HEK293 (cell line): ENCODE results near the gene TAP2.

ENCODE experiments used
- CTCF ChIA-PET: fragments of 350-600 bp; formaldehyde crosslinking; extraction: SDS; loops from one replicate; lab custom pipeline; 2021; ENCODE audit warnings: antibody characterized with exemption; lab: Yijun Ruan, JAX
- POLR2A ChIA-PET: fragments of 300-600 bp; formaldehyde crosslinking; extraction: SDS; loops from one replicate; lab custom pipeline; 2020; ENCODE audit warnings: antibody characterized with exemption, inconsistent platforms; lab: Yijun Ruan, JAX
- H3K27ac ChIP-seq: fragments of 200-500 bp; sonication (Bioruptor generic); 2 replicates; pipeline ENCODE4 v1.5.1; 2014; ENCODE audit warnings: low read depth, low read length, control low read depth, inconsistent platforms; ENCODE audit errors: extremely low read depth
- H3K36me3 ChIP-seq, 2 experiments: fragments of 200-500 bp in 1 of 2; sonication (Bioruptor generic) in 1 of 2; 1 replicate in 1 of 2; 2 replicates in 1 of 2; pipeline ENCODE4 v1.5.1; 2014 to 2017; ENCODE audit warnings: inconsistent platforms in 2 of 2, low read length in 2 of 2; ENCODE audit not compliant: control insufficient read depth in 2 of 2, insufficient read depth in 1 of 2
- H3K4me1 ChIP-seq: fragments of 200-500 bp; sonication (Bioruptor generic); 2 replicates; pipeline ENCODE4 v1.5.1; 2014; ENCODE audit warnings: mild to moderate bottlenecking, low read length, inconsistent platforms; ENCODE audit not compliant: control insufficient read depth, insufficient read depth
- H3K4me3 ChIP-seq: 2 replicates; pipeline ENCODE4 v1.5.1; 2011; ENCODE audit warnings: low read depth, mild to moderate bottlenecking, control low read depth, low read length, moderate library complexity
- H3K9me3 ChIP-seq: fragments of 200-500 bp; sonication (Bioruptor generic); 2 replicates; pipeline ENCODE4 v1.5.1; 2014; ENCODE audit warnings: low read depth, low read length, inconsistent platforms; ENCODE audit not compliant: control insufficient read depth, insufficient read depth
- INSM2 ChIP-seq: fragments of 450-650 bp; formaldehyde crosslinking; IDR thresholded peaks from 2 replicates; pipeline ENCODE4 v1.5.1; 2016; ENCODE audit warnings: missing biosample characterization, missing genetic modification characterization
- KLF9 ChIP-seq: fragments of 450-650 bp; formaldehyde crosslinking; IDR thresholded peaks from 2 replicates; pipeline ENCODE4 v1.5.1; 2016; ENCODE audit warnings: missing biosample characterization, missing genetic modification characterization, low read depth
- OSR2 ChIP-seq: fragments of 450-650 bp; formaldehyde crosslinking; IDR thresholded peaks from 2 replicates; pipeline ENCODE4 v1.5.1; 2016; ENCODE audit warnings: missing biosample characterization, missing genetic modification characterization
- OVOL3 ChIP-seq: fragments of 450-650 bp; formaldehyde crosslinking; IDR thresholded peaks from 2 replicates; pipeline ENCODE4 v1.5.1; 2016; ENCODE audit warnings: missing biosample characterization, missing genetic modification characterization
- PRDM1 ChIP-seq: fragments of 450-650 bp; formaldehyde crosslinking; IDR thresholded peaks from 2 replicates; pipeline ENCODE4; 2016; ENCODE audit warnings: missing biosample characterization, missing genetic modification characterization
- SP2 ChIP-seq: fragments of 450-650 bp; formaldehyde crosslinking; IDR thresholded peaks from 2 replicates; pipeline ENCODE4 v1.5.1; 2016; ENCODE audit warnings: missing biosample characterization, missing genetic modification characterization
- ZNF133 ChIP-seq: fragments of 450-650 bp; formaldehyde crosslinking; IDR thresholded peaks from 2 replicates; pipeline ENCODE4 v1.5.1; 2016; ENCODE audit warnings: missing biosample characterization, missing genetic modification characterization
- ZNF26 ChIP-seq: fragments of 450-650 bp; formaldehyde crosslinking; IDR thresholded peaks from 2 replicates; pipeline ENCODE4 v1.5.1; 2016; ENCODE audit warnings: missing biosample characterization, missing genetic modification characterization
- ZNF274 ChIP-seq, 2 experiments: fragments of 200-500 bp in 1 of 2; fragments of 450-650 bp in 1 of 2; sonication (Bioruptor generic) in 1 of 2; formaldehyde crosslinking in 1 of 2; IDR thresholded peaks; 2 replicates each; pipeline versions ENCODE4 v1.5.1 to v1.6.1; 2014 to 2016; ENCODE audit warnings: borderline replicate concordance in 1 of 2, inconsistent platforms in 1 of 2, low read length in 1 of 2, missing biosample characterization in 1 of 2, missing genetic modification characterization in 1 of 2
- ZNF335 ChIP-seq: fragments of 450-650 bp; formaldehyde crosslinking; conservative IDR thresholded peaks from 2 replicates; pipeline ENCODE4 v1.5.1; 2016; ENCODE audit warnings: missing biosample characterization, missing genetic modification characterization
- ZNF529 ChIP-seq: fragments of 450-650 bp; formaldehyde crosslinking; IDR thresholded peaks from 2 replicates; pipeline ENCODE4 v1.5.1; 2017; ENCODE audit warnings: missing genetic modification characterization, missing biosample characterization; ENCODE audit not compliant: insufficient replicate concordance
- ZNF560 ChIP-seq: fragments of 450-650 bp; formaldehyde crosslinking; IDR thresholded peaks from 2 replicates; pipeline ENCODE4 v1.5.1; 2017; ENCODE audit warnings: missing biosample characterization, missing genetic modification characterization, borderline replicate concordance
- ZNF571 ChIP-seq: fragments of 450-650 bp; formaldehyde crosslinking; IDR thresholded peaks from 2 replicates; pipeline ENCODE4 v1.5.0; 2017; ENCODE audit warnings: missing biosample characterization, missing genetic modification characterization
- ZNF645 ChIP-seq: fragments of 450-650 bp; formaldehyde crosslinking; IDR thresholded peaks from 2 replicates; pipeline ENCODE4; 2016; ENCODE audit warnings: missing biosample characterization, missing genetic modification characterization

TAP2 gene

GRCh38 chr6:32836873-32837272, 1.7 kb downstream of the TAP2 start:
- TF ChIP-seq INSM2 (tag by site-specific recombination) = no peak
- TF ChIP-seq ZNF529 (tag by site-specific recombination) = no peak
- TF ChIP-seq ZNF560 = no peak
- TF ChIP-seq PRDM1 (tag by site-specific recombination) = peak; percentile 90
- no peak for TF ChIP-seq ZNF26
- Histone ChIP-seq H3K27ac (no peak overlapping the region), H3K36me3 (peaks cover 0 to 26% of the 10 kb centered on the region in 2 experiments; a peak in 1 of 3 replicates), H3K4me1 (0 out of 2 replicates have a peak, but pooled peaks cover 3% of the 10 kb centered on the region), H3K4me3 (no peak overlapping the region), H3K9me3 (no peaks in the 10 kb centered on the region)
- CTCF ChIA-PET = interaction anchor here (1.8 to 6.7 kb wide), 6 partner anchors 13 to 406 kb away, joined by 5 to 355 read pairs (median 60); partner anchors contain the start of genes PSMB9 and TAP1
- POLR2A ChIA-PET = interaction anchor here (3.5 kb wide), 1 partner anchor 135 kb away, joined by 83 read pairs; no protein-coding TSS in a partner anchor

GRCh38 chr6:32835167-32835893, 3.2 kb downstream of the TAP2 start:
- no peak overlapping the region for H3K4me3 ChIP-seq
- TF ChIP-seq ZNF645 (tag by site-specific recombination) (no peak), SP2 (tag by site-specific recombination) (no peak), ZNF571 (tag by site-specific recombination) (no peak), ZNF274 (IDR thresholded peaks at IDR 0.05; ENCODE audit: low read length) (no peak), ZNF274 (tag by site-specific recombination; IDR thresholded peaks at IDR 0.05; ENCODE audit: borderline replicate concordance) (no peak), ZNF335 (tag by site-specific recombination) (no peak), OVOL3 (no peak), KLF9 (tag by site-specific recombination) (no peak), ZNF133 (tag by site-specific recombination) (no peak), INSM2 (tag by site-specific recombination) (no peak), OSR2 (no peak)
- TF ChIP-seq, all 188 proteins: peak for 0
- POLR2A ChIA-PET = interaction anchor here (1.2 kb wide), 1 partner anchor 137 kb away, joined by 5 read pairs; no protein-coding TSS in a partner anchor
- CTCF ChIA-PET = interaction anchor here (0.7 to 2.9 kb wide), 2 partner anchors 33 to 567 kb away, joined by 4 to 16 read pairs; no protein-coding TSS in a partner anchor
- Histone ChIP-seq H3K4me1 (0 out of 2 replicates have a peak, but pooled peaks cover 3% of the 10 kb centered on the region), H3K27ac (no peak overlapping the region), H3K9me3 (no peaks in the 10 kb centered on the region), H3K36me3 (peaks cover 3 to 41% of the 10 kb centered on the region in 2 experiments; a peak in 2 of 3 replicates)
